Endothelial cell of umbilical vein (primary cell): ENCODE measurements around the gene BTBD19. TPM values are rescaled to one million over a fixed set of nuclear protein-coding genes. Genes with fewer than 3 reads are reported as not detected.
A peak's percentile ranks its signal among the peaks of the same experiment; 100 is the strongest.
"Not testable (repeated sequence)": the region's sequence is repeated elsewhere in the genome, so short reads cannot be mapped to it uniquely, and the experiment has no call there.

Source experiments
- BruUV-seq: library from RNA; stranded (reverse); fragments of 400-500 nt; replicated peaks from 2 replicates; lab custom pipeline; 2021; lab: Mats Ljungman, UMichigan
- CTCF ChIA-PET: fragments of 300-600, 350-600 bp; sonication (Branson Sonifier 250); formaldehyde crosslinking; loops from one replicate; lab custom pipeline; 2021; ENCODE audit warnings: antibody characterized with exemption, inconsistent platforms; lab: Charles Lee
- POLR2A ChIA-PET: fragments of 300-600, 350-600 bp; sonication (Branson Sonifier 250); formaldehyde crosslinking; loops from one replicate; lab custom pipeline; 2021; ENCODE audit warnings: antibody characterized with exemption, inconsistent platforms; lab: Charles Lee
- DNase-seq: peaks from one replicate; pipeline ENCODE4 v3.0.0-alpha.2; 2011; ENCODE audit warnings: low read depth, low spot score
- FAIRE-seq: peaks from 2 replicates; lab custom pipeline; 2011; peaks lifted over from hg19 to GRCh38; lab: Jason Lieb, UNC
- H2AFZ ChIP-seq: 2 replicates; pipeline ENCODE4 v1.6.0; 2012; ENCODE audit warnings: low read depth, low read length, control low read depth, inconsistent platforms
- H3K27ac ChIP-seq: 2 replicates; pipeline ENCODE4 v1.5.1; 2011; ENCODE audit warnings: low read depth, mild to moderate bottlenecking, control low read depth, low read length, moderate library complexity; ENCODE audit not compliant: insufficient read depth
- H3K27me3 ChIP-seq, 2 experiments: 2 replicates each; pipeline versions ENCODE4 v1.6.0 to v1.6.1; 2011; ENCODE audit warnings: low read length in 2 of 2, mixed read lengths in 1 of 2; ENCODE audit not compliant: control insufficient read depth in 2 of 2, insufficient read depth in 2 of 2
- H3K36me3 ChIP-seq, 2 experiments: 2 replicates in 1 of 2; 3 replicates in 1 of 2; pipeline ENCODE4 v1.5.1; 2011; ENCODE audit warnings: low read length in 2 of 2, mild to moderate bottlenecking in 1 of 2, moderate library complexity in 1 of 2; ENCODE audit not compliant: control insufficient read depth in 2 of 2, insufficient read depth in 2 of 2; ENCODE audit errors: extremely low read depth in 1 of 2
- H3K4me1 ChIP-seq: 3 replicates; pipeline ENCODE4 v1.5.1; 2011; ENCODE audit warnings: mild to moderate bottlenecking, low read length; ENCODE audit not compliant: control insufficient read depth, insufficient read depth; ENCODE audit errors: extremely low read depth
- H3K4me2 ChIP-seq: 2 replicates; pipeline ENCODE4 v1.6.1; 2011; ENCODE audit warnings: low read length, control low read depth, mixed read lengths; ENCODE audit not compliant: insufficient read depth
- H3K4me3 ChIP-seq, 3 experiments: fragments of 200-600 bp in 1 of 3; sonication (generic), shearing (Covaris generic) in 1 of 3; replicated peaks in 1 of 3; 2 replicates each; pipeline ENCODE4 v1.5.1; 2011 to 2016; ENCODE audit warnings: control low read depth in 3 of 3, low read length in 3 of 3, mild to moderate bottlenecking in 2 of 3, inconsistent platforms in 1 of 3, low read depth in 1 of 3, moderate library complexity in 1 of 3; ENCODE audit not compliant: insufficient read depth in 1 of 3
- H3K79me2 ChIP-seq: 2 replicates; pipeline ENCODE4 v1.6.0; 2012; ENCODE audit warnings: low read length, inconsistent platforms; ENCODE audit not compliant: control insufficient read depth, insufficient read depth
- H3K9ac ChIP-seq: replicated peaks from 2 replicates; pipeline ENCODE3; 2011; ENCODE audit warnings: low read length, control low read depth; ENCODE audit not compliant: insufficient read depth; ENCODE audit errors: extremely low read depth
- H3K9me1 ChIP-seq: replicated peaks from 3 replicates; pipeline ENCODE4 v1.6.0; 2011; ENCODE audit warnings: mild to moderate bottlenecking, low read length; ENCODE audit not compliant: control insufficient read depth, insufficient read depth; ENCODE audit errors: extremely low read depth
- H3K9me3 ChIP-seq: replicated peaks from 2 replicates; pipeline ENCODE4 v1.5.1; 2012; ENCODE audit warnings: low read length, inconsistent platforms; ENCODE audit not compliant: control insufficient read depth, insufficient read depth
- H4K20me1 ChIP-seq: replicated peaks from 2 replicates; pipeline ENCODE3; 2011; ENCODE audit warnings: mild to moderate bottlenecking, low read length; ENCODE audit not compliant: control insufficient read depth, insufficient read depth; ENCODE audit errors: extremely low read depth
- FOS ChIP-seq: IDR thresholded peaks from 2 replicates; pipeline ENCODE4 v1.6.1; 2011; ENCODE audit warnings: mild to moderate bottlenecking, low read length, moderate library complexity, borderline replicate concordance; ENCODE audit not compliant: insufficient read depth
- POLR2A ChIP-seq: IDR thresholded peaks from 2 replicates; pipeline ENCODE4 v1.6.1; 2012; ENCODE audit warnings: low read depth, mild to moderate bottlenecking, control low read depth, low read length
- dilution Hi-C: fragments of 300-500 bp; cut with MboI; formaldehyde crosslinking; loops from one replicate; pipeline ENCODE4 v1.15.0; 2019; ENCODE audit warnings: low sequenced_read_pairs; ENCODE audit not compliant: extremely low pct_ligation_motif_present
- intact Hi-C: fragments of 100-400 bp; cut with micrococcal nuclease; formaldehyde crosslinking; loops from one replicate; pipeline ENCODE4 v1.10.0; 2022
- polyA plus RNA-seq, 4 experiments: library from polyadenylated mRNA; depleted of rRNA in 3 of 4; stranded (reverse) in 3 of 4; unstranded in 1 of 4; fragments of >200 nt; gene quantifications; 2 replicates each; pipeline versions ENCODE4 v1.2.1 to v1.2.3, GENCODE V29; 2011 to 2012; ENCODE audit warnings: missing spikeins in 1 of 4
- total RNA-seq: library from RNA; stranded (reverse); gene quantifications from 2 replicates; pipeline ENCODE4 v1.2.3, GENCODE V29; 2021

The BTBD19 gene
- total and polyA plus RNA-seq, 2 donors (not counting 3 experiments of a cell fraction or from before 2014, with no cell fraction given), result 69.9 to 97.9 TPM

DNA sequence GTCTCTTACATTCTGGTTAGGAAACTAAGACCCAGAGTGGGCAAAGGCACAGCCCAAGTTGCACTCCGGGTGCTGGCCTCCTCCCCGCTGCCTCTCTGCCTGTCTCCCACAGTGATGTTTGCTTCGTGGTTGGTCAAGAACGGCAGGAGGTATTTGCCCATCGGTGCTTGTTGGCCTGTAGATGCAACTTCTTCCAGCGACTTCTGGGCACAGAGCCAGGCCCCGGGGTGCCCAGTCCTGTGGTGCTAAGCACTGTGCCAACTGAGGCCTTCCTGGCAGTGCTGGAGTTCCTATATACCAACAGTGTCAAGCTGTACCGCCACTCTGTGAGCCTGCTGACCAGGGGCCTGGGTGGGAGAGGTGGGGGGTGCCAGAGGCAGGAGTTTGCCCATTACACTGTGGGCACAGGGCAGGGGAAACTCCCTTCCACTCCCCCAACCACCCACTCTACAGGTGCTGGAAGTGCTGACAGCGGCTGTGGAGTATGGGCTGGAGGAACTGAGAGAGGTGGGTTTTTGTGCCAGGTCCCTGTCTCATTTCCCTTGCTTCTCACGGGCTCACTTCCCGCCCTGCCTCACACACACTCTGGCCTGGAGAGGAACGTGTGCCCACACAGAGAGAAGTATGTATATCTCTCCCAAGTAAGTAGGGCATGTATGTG lies 1.9 kb downstream of the BTBD19 start:
- FAIRE-seq (no peak), DNase-seq (peak; percentile 32)
- peaks cover 31% of the 10 kb centered on the region for H3K79me2 ChIP-seq
- H3K27ac ChIP-seq, result peak overlapping the region; percentile 100
- H3K27me3 ChIP-seq, result no peaks in the 10 kb centered on the region
- no peak overlapping the region for H2AFZ ChIP-seq
- peak overlapping the region; percentile 71 for H3K4me2 ChIP-seq
- H3K36me3 ChIP-seq, result peaks cover 4 to 19% of the 10 kb centered on the region in 2 experiments
- peak overlapping the region in 2 of 3 experiments; percentile 50 to 60 for H3K4me3 ChIP-seq
- peak overlapping the region; percentile 99 for H3K9ac ChIP-seq
- dilution Hi-C loops (no loop called here), intact Hi-C loops (no loop called here)
- H3K9me3 ChIP-seq, result no peaks in the 10 kb centered on the region
- no peaks in the 10 kb centered on the region for H4K20me1 ChIP-seq
- H3K4me1 ChIP-seq, result peaks cover 67% of the 10 kb centered on the region
- BruUV-seq, result no TSS peak
- no peaks in the 10 kb centered on the region for H3K9me1 ChIP-seq
- TF ChIP-seq POLR2A (peak; percentile 9), FOS (no peak)
- POLR2A ChIA-PET, result interaction anchor here (1.0 to 4.3 kb wide), 3 partner anchors 10 to 13 kb away, joined by 6 to 97 read pairs (median 75); partner anchors contain the start of gene PLK3
- CTCF ChIA-PET, result interaction anchor here (1.0 to 3.0 kb wide), 6 partner anchors 9 to 22 kb away, joined by 3 to 50 read pairs (median 8); partner anchors contain the start of genes BEST4 and PLK3

DNA sequence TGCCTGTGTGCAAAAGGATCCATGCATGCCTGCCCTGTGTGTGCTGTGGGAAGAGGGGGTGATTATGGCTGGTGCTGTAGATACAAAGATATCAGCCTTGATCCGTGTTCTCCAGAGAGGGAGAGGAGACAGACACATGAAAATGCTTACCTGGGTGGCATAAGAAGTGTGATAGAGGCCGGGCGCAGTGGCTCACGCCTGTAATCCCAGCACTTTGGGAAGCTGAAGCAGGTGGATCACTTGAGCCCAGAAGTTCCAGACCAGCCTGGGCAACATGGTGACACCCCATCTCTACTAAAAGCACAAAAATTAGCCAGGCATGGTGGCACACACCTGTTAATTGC lies 2.4 kb downstream of the BTBD19 start:
- H2AFZ ChIP-seq, H3K9me1 ChIP-seq, FAIRE-seq, H3K9me3 ChIP-seq, BruUV-seq, H4K20me1 ChIP-seq, dilution Hi-C loops, DNase-seq, H3K27me3 ChIP-seq: not testable (repeated sequence)
- H3K36me3 ChIP-seq, result peaks cover 5 to 15% of the 10 kb centered on the region in 2 experiments
- POLR2A ChIA-PET, result interaction anchor here (4.3 kb wide), 2 partner anchors 10 kb away, joined by 75 to 97 read pairs; partner anchors contain the start of gene PLK3
- H3K9ac ChIP-seq, result peak overlapping the region; percentile 99
- H3K27ac ChIP-seq, result peak overlapping the region; percentile 100
- peak overlapping the region; percentile 71 for H3K4me2 ChIP-seq
- peaks cover 28% of the 10 kb centered on the region for H3K79me2 ChIP-seq
- CTCF ChIA-PET, result interaction anchor here (3.0 kb wide), 1 partner anchor 11 kb away, joined by 50 read pairs; the partner anchor contains the start of gene PLK3
- peak overlapping the region in 1 of 3 experiments; percentile 50 for H3K4me3 ChIP-seq
- H3K4me1 ChIP-seq, result peaks cover 66% of the 10 kb centered on the region
- intact Hi-C loops, result loop anchor here (1.0 kb wide), 1 partner anchor 9 kb away; no protein-coding TSS in a partner anchor
